NCI-H2107 treated with DMSO at 0.1 percent for 48 hours (cell line): ENCODE results near the gene S1PR1.

Source experiments
- DNase-seq: peaks from one replicate; lab custom pipeline; 2025; ENCODE audit not compliant: unreplicated experiment; lab: John Stamatoyannopoulos, UW

Gene S1PR1

GRCh38 chr1:101245246-101245927 lies 8.6 kb downstream of the S1PR1 start:
- no peak for DNase-seq

- DNase-seq = no peak
Measured at GRCh38 chr1:101247404-101248287, 10.8 kb downstream of the S1PR1 start.

DNA sequence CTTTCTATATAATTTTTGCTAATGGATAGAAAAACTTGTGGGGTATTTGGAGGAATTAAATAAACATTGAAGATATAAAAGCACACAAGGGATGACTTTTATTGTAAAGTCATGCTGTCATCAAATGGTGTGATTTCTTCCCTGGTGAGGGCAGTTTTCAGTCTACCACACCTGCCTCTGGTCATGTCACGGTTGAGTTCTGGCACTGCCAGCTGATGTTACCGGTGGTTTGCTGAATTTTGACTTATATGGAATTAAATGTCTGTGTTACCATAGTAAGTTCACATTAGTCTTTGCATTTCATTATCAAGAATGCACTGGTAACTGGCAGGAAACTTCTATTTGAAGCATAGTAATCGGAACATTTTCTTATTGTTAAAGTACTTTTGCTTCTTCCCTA lies 13.4 kb downstream of the S1PR1 start:
- no peak for DNase-seq

DNA sequence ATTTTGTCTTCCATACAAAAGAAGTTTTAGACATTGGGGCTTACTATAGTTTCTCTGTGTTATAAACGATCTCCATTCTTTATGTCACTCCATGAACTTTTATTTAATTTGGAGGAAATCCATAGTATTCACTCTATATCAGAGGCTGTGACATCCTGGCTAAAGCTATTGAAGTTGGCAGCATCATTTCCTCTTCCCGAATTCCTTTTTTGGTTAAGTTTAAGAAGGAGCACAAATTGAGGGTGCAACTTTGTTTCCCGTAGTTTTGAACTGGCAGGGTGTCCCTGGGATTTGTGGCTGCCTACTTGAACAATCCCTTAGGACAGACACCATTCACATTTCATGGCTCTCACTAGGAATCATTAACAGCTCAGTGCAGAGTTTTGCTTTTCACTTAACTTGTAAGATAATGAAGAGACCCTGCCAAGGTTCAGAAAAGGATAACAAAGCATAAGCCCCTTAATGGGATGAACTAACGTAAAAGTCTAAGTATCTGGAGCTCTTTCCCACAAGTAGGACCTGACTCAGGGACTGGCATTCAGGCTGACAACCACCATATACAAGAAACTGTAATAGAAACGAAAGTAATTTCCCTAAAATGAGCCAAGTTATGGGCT lies 13.9 kb downstream of the S1PR1 start:
- no peak for DNase-seq

DNA sequence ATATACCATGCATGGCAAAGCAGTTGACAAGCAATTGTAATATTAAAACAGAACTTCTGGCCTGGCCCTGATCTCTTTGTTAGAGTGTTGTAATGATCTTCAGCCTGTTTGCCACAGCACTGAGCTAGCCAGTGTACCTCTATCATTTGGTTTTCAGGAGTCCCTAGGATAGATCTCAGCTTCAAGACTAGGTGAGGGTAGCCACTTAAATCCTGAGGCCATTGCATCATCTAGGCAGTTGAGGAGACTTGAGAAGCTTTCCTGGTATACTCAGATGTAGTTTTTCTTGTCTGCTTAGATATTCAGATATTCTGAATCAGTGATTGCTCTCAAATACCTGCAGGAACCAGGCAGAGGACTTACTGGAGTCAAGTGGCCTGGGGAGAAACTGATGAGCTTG lies 14.7 kb downstream of the S1PR1 start:
- DNase-seq = no peak

- DNase-seq = no peak
Measured at GRCh38 chr1:101253976-101254674, 17.3 kb downstream of the S1PR1 start.

DNA sequence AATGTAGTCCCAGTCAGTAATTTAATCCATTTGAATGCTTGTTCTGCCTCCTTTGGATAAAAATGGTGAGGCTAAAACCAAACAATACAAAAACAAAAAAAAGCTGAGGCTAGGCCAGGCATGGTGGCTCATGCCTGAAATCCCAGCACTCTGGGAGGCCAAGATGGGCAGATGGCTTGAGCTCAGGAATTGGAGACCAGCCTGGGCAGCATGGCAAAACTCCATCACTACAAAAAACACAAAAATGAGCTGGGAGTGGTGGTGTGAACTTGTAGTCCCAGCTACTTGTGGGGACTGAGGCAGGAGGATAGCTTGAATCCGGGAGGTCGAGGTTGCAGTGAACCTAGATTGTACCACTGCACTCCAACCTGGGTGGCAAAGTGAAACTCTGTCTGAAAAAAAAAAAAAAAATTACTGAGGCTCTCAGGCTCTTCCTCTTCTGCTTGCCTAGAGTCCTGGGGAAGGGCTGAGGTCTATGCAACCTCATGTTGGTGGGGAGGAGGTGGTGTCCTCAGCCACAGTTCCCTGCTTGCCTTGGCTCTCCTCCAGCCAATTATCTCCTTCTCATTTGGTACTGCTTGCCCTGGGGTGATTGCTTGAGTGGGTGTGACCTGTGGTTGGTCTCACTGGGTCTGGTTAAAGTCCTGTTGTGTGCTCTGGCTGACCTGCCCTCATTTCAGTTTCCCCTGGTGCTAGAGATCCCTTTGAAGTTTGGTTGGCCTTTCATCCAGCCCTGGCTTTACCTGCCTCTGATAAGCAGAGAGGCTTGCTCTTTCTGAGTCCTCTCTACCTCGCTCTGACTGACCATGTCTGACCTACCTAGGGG lies 20.9 kb downstream of the S1PR1 start:
- no peak for DNase-seq

DNA sequence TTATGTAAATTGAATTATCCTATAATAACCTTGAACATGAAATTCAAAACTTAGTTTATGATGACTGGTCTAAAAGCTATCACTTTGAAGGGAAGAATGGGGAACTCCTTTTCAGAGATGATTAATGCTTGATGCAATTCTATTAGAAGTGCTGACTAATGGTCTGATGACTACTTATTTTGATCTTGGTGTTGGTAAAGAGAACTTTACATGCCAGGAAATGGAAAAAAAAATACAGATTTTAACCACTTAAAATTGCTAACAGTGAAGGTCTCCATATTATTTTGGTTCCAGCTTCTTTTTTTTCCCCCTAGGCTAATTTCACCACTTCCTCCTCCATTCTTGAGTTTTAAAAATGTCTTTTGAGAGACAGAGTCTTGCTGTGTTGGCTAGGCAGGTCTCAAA lies 22.9 kb downstream of the S1PR1 start:
- DNase-seq = no peak

DNA sequence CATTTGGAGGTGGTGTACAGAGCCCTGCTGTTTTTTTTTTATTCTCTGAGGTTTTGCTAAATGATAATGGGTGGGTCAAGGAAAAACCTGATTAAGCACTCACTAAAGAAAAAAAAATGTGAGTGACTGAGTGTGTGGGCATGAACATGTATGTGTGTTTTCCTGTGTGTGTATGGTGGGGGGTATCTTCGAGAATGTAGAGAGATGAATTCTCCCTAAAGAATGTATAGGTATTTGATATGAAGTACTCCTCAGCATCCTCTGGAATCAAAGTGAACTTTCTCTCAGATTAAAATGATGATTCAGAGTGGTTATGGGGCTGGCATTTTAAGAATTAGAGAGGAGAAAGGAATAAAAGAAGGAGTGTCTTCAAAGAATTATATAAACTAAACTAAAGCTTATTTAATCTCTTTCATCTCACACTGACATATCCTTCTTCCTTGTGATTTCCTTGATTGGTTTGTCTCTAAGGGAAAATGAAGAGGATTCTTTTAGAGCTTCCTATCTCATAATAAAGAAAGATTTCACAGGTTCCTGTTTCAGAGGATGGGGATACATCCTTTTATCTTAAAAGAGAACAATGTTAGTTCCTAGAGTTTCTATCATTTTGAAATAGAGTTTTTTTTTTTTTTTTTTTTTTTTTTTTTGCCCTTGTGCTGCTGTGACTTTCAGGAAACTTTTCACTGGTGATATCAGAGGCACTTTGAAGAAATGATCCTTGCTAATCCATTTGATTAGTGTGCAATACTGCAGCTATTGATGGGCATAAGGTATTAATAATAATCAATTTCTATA lies 23.9 kb downstream of the S1PR1 start:
- no peak for DNase-seq

- DNase-seq = no peak
Measured at GRCh38 chr1:101261623-101262022, 24.8 kb downstream of the S1PR1 start.

- no peak for DNase-seq
Measured at GRCh38 chr1:101262060-101262459, 25.2 kb downstream of the S1PR1 start.

DNA sequence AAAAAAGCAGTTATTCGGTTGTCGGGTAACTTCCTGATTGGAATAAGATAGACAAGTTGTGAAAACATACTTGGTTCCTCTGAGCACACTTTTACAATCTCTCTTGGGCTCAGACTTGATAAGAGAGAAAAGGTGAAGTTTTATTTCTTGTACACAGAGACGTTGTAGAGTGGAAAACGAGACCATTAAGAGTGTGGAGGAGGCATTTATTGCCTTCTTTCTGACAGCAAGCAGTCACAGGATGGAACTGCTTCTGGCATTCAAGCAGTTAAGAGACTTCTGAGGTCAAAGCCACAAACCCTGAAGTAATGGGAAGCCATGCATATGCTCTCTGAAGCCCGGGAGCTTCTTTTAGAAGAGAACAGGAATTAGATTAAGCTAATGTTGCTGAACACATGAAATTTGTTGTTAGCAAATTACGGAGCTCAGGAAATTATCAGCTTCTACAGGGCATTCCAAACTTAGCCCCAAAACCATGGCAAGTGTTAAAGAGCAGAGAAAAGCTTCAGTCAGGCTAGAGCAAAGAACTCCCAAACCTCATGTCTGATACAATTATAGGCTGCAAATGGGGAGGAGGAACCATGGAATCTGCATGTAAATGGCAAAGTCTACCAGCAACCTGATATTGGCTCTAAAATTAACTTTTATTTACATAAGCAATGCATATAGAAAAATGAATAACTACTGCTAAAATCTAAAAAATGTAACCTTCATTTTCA lies 26.0 kb downstream of the S1PR1 start:
- no peak for DNase-seq

- DNase-seq = no peak
Measured at GRCh38 chr1:101264697-101265096, 27.9 kb downstream of the S1PR1 start.

DNA sequence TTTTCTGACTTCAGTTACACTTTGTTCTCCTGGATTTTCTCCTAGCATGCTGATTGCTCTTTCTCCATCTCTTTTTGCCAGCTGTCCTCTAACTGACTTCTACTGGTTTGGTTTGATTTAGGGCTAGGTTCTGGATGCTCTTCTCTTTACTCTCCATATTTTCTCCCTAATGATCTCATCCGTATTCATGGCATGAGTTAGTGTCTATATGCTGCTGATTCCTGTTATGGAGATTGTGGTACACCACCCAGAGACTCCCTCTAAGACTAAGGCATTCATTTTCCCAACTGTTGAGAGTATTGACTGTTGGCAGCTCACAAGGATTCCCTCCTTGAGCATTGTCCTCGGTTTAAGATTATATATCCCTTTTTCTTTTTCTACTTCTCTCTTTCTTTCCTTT lies 28.9 kb downstream of the S1PR1 start:
- DNase-seq = no peak

DNA sequence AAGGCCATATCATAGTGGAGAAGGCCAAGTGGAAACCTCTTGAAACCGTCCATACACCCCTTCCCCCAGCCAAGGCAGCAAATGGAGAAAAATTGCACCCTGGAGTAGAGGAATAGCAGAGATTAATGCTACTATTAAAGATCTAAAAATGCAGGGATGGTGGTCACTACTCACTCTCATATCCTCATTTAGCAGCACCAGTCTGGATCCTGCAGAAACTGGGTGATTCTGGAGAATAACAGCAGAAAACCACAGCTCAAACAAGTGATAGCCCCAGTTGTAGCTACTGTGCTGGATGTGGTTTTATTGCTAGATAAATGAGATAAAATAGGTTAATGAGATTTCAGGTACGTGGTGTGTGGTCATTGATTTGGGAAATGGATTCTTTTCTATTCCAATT lies 30.3 kb downstream of the S1PR1 start:
- no peak for DNase-seq

- DNase-seq = no peak
Measured at GRCh38 chr1:101268893-101269292, 32.1 kb downstream of the S1PR1 start.

- DNase-seq = no peak
Measured at GRCh38 chr1:101275672-101276071, 38.9 kb downstream of the S1PR1 start.

GRCh38 chr1:101276818-101277217 lies 40.0 kb downstream of the S1PR1 start:
- no peak for DNase-seq

DNA sequence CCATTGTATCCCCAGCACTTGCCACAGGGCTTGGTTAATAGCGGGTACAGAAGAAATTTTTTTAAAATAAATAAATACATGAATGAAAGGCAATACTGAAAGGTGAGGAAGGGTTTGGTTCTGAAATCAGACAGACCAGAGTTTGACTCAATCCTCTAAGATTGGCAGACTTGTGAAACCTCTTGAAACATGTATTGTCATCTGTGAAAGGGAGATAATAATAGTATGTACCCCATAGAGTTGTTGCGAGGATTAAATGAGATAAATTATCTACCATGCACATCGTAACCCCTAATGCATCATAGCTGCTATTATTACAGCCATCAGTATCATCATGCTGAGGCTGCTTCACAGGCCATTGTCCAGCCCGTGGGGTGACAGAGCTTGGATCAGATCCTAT lies 41.4 kb downstream of the S1PR1 start:
- DNase-seq = no peak
